Stimulated activated CD8-positive, alpha-beta memory T cell treated with anti-CD3 and anti-CD28 coated beads, Interleukin-7, amount 100 ng/mL, for 48 hours (primary cell): Measurements from ENCODE around the gene TBXA2R.
A peak's percentile ranks its signal among the peaks of the same experiment; 100 is the strongest.
"Not testable (repeated sequence)": the region's sequence is repeated elsewhere in the genome, so short reads cannot be mapped to it uniquely, and the experiment has no call there.

Source experiments
- DNase-seq, 2 donors: peaks; one replicate each; pipeline ENCODE4 v3.0.0-alpha.2; 2020; ENCODE audit warnings: low read depth in 1 of 2; ENCODE audit errors: extremely low read depth in 1 of 2

TBXA2R gene

DNA sequence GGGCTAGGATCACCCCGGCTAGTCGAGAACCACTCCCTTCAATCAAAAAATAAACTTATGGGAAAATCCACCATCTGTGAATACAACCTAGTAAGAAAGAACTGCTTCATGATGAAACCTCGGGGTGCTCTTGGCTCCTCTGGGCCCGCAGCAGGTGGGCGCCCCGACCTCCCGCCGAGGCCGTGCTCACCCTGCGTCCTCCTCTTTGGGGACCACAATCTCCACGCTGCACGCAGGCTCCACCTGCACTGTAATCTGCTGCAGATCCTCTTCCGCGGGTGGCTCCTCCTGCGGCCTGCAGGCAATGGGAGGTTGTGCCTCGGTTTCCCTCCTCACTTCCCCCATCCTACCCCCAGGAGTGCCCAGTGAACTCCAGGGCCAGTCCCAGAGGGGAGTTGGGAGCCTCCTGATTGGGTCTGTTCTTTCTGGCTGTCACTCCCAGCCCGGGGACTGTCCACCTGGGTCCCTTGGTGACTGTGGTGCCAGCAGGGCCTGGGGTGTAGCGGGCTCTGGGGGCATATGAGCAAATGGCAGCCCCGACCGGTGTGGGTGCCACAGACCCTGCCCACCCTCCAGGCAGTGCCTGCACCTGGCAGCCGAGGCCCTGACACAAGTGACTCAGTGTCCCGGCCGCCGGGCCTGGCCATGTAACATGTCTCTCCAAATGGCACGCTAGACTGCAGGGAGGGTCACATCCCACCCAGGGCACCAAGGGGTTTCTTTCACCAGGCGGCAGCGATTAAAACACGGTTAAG is 35.0 kb upstream of the TBXA2R start:
- DNase-seq: no peak

DNA sequence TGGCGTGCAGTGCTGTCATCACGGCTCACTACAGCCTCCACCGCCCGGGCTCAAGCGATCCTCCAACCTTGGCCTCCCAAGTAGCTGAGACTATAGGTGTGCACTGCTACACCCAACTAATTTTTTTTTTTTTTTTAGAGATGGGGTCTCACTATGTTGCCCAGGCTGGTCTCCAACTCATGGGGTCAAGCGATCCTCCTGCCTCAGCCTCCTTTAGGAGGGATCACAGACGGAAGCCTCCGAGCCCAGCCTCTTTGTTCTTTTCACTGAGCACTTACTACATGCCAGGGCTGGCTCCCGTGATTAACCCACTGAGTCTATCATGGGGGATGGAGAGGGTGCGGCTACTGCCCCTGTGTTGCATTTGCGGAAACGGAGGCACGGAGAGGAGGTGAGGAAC is 32.8 kb upstream of the TBXA2R start:
- DNase-seq: no peak

DNA sequence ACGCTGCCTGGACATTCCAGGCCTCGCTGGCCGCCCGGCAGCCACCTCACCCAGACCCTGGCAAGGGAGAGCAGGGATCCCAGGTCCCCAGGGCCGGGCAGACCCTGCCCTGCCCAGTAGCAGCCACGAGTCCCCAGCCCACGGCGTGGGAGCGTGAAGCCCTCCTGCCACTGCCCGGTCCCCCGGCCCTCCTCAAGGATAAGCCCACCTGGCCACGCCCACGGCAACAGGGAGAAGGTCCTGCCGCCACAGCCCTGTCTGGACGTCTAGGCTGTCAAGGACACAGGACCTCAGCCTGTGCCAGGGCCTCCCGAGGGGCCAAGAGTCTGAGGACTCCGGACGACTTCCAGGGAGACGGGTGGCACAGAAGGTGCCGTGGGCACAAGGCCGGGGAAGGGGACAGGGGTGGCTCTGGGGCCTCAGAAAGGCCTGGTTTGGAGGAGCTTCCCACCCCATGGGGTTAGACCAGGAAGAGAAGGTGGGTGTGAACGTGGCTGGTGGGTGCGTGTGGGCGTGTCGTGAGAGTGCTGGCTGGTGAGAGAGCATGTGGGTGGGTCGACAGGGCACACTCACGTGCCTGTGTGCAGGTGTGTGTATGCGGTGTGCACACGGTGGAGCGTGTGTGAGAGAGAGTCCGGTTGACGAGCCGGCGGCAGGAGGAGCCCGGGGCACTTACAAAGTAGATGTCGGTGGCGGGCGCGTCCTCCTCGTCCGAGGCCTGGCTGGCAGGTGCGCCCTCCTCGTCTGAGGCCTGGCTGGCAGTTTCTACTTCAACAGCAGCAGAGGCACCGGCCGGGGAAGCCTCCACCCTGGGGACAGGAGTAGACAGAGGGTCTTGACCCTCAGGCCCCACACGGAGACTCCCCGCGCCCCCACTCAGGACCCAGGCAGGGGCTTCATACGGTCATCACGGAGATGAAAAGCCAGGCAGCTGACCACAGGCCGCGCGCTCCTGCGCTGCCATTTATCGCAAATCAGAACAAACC is 31.8 kb upstream of the TBXA2R start:
- DNase-seq: no peak

DNA sequence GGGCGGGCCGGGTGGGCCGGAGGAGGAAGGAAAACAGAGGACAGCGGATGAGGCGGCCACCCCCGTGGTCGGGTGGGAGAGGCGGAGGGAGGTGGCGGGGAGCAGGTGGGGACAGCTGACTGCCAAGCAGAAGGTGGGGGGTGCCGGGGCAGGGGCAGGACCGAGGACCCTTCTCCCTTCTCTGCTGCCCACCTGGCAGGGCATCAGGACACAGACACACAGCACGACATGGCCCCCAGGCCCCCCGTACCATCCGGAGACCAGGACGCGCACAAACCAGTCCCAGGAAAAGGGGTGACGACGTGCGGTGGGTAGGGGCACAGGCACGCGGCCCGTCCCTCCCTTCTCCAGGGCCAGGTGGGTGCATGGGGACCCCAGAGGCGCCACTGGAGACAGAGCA is 30.9 kb upstream of the TBXA2R start:
- no peak for DNase-seq

DNA sequence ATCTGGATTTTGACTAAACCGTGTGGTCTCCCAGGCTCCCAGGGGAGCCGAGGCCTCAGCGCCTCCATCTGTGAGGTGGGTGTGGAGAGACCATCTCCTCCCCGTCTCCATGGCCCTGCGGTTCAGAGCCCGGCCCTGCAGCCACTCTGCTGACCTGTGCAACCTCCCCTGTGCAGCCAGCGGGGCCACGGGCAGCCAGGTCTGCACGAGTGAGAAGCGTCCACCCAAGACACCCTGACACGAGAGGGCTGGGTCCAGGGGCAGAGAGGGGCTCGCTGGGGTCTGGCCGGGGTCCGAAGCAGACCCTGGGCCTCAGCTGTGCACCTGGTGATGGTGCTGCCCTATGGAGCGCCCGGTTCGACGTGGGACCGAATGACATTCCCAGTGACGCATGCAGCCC is 30.3 kb upstream of the TBXA2R start:
- no peak for DNase-seq

DNA sequence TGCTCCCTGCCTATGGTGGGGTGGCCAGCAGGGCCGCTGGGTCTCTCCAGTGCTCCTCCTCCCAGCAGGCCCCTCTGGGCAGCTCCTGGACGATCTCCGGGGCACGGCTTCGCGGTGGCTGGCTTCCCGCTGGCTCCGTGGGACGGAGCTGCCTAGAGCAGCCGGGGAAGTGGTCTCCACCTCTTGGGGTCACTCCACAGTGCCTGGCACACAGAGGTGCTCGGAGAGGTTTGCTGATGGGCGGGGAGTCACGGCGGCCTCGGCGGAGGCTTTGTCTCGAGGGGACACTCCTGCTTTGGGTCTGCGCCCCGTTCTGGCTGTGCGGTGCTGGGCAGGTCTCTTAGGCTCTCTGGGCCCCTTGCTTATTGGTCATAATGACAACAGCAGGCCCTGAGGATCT is 29.8 kb upstream of the TBXA2R start:
- DNase-seq: no peak

DNA sequence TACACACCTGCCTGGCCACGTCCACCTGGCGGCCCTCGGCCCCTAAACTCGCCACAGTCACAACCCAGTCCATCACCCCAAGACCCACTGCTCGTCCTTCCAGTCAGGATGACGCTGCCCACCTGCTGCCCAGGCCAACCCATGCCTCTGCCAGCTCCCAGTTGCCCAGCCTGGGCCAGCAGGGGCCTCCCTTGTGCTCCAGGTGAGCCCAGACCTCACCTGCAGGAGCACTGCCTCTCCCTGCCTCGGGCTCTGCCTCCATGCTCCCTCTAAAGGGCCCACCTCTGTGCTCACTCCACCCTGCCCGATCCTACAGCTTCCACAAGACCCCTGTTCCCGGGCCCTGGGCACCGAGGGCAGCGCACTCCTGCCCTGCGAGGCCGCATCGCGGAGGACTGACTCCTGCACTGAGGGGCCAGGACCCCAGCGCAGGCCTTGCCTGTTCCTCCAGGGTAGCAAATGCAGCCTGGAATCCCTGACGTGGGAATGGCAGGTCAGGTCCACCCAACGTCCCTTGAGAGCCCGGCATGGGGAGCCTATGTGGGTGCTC is 27.9 kb upstream of the TBXA2R start:
- DNase-seq: no peak

DNA sequence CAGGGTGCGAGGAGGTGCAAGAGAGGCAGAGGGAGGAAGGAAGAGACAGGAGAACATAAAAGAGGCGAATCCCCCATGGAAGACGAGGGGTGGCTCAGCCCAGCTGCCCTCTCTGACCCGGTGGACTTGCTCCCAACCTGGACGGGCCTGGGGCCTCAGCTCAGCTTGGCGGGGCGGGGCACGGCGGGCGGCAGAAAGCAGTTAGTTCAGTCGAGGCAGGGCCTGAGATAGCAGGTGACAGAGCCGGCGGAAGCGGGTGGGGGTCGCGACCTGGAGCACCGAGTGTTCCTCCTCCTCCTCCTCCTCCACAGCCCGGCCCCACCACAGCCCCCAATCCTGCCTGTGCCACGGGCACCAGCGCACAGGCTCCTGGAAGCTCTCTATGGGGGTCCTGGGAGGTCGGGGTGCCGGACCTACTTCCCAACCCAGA is 26.9 kb upstream of the TBXA2R start:
- DNase-seq: no peak

DNA sequence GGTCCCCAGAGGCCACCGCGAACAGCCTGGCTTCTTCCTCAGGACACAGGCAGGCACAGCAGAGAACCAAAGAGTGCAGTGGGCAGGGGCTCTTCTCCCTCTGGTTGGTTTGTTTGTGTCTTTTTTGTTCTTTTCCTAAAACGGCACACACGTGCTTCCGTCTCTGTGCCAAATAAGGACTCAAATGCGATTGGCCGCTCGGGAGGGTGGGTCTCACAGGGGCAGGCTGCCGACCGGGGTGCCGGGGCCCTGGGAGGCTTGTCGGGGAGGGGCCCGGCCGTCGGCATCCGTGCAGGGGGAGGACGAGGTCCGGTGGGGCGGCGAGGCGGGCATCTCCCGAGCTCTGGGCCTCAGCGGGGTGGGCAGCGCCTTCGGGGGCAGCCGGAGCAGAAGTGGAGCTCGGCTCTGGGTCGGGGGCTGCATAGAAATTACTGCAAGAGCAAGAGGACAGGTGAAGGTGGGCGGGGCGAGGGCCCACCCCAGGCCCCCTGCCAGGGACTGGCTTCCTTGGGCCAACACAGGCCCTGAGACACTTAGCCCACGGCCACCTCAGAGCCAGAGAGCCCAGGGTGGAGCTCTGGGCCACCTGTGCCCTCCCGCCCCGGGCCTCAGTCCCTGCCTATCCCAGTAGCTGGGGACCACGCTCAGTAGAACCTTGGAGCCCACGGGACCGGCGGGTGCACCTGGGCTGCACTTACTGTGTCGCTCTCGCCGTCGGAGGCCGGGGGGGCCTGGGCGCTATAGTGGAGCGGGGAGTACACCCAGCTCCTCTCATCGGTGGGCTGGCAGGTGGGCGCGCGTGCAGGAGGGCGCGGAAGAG is 26.3 kb upstream of the TBXA2R start:
- no peak for DNase-seq

DNA sequence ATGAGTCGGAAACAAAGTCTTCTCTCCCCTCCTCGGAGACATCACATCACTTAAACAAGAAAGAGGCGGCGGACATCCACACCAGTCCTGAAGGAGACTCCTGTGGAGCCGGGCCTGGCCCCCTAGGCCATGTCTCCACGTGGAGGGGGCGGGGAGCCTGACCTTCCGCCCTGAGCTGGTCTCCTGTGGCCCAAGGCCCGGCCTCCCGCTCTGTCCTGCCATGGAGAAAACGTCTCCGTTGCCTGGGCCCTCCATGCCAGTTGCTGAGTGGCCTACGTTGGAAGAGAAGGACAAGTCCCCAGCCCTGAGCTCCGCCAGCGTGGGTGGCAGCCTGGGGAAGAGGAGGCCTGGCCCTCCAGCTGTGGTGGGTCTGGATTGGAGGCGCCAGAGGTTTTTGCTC is 25.4 kb upstream of the TBXA2R start:
- no peak for DNase-seq

DNA sequence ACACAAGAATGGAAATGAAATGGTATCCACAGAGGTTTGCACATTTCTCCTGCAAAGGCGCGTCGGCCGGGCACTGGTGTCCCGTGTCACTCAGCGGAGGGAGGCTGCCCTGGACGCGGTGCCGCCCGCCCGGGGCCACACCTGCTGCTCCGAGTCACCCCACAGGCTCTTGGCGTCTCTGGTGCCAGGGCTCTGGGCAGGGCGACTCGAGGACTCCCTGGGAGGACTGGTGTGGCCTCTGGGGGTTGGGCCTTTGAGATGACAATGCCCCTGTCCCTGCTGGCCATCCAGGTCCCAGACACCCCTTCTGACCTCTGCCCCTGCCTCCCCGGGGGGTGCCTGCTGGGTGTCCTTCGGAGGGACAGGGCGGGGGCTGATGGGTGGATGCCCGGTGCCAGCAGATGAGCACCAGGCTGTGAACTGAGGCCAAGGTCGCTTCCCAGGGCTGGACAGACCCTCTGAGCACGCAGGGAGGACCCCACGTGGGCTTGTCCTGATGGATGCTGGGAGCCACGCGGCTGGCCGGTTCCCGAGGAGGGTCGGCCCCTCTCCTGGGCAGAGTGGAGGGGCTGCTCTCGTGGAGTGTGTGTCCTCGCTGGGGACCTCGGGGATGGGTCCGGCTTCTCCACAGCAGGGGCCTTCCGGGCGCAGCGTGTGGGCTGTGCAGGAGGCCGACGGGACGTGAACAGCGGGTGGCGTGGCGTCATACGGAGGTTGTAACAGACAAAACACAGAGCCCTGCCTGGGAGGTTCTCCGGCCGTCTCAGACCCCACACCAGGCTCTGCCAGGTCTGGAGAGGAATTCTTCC is 24.6 kb upstream of the TBXA2R start:
- no peak for DNase-seq

DNA sequence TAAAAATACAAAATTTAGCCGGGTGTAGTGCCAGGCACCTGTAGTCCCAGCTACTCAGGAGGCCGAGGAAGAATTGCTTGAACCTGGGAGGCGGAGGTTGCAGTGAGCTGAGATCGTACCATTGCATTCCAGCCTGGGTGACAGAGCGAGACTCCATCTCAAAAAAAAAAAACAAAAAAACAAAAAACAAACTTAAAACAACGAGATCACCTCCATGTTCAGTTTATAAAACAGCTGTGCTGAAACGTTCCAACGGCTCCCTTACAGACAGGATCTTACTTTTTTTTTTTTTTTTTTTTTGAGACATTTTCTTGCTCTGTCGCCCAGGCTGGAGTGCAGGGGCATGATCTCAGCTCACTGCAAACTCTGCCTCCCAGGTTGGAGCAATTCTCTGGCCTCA is 22.1 kb upstream of the TBXA2R start:
- DNase-seq: not testable (repeated sequence)

DNA sequence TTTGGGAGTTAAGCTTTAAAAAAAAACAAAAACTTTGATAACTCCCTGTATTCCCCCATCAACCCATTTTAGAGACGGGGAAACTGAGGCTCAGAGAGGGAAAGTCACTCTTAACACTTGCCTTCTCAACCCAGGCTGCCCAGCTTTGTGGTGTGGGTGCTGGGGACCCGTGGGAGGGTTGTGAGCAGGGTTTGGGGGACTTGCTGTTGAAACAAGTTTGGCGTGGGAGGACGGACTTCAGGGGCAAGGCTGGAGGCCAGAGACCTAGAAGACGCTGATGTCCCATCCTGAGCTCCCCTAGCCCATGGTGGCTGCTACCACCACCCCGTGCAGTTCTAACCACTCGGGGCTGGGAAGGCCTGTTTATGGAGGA is 20.7 kb upstream of the TBXA2R start:
- DNase-seq: no peak

DNA sequence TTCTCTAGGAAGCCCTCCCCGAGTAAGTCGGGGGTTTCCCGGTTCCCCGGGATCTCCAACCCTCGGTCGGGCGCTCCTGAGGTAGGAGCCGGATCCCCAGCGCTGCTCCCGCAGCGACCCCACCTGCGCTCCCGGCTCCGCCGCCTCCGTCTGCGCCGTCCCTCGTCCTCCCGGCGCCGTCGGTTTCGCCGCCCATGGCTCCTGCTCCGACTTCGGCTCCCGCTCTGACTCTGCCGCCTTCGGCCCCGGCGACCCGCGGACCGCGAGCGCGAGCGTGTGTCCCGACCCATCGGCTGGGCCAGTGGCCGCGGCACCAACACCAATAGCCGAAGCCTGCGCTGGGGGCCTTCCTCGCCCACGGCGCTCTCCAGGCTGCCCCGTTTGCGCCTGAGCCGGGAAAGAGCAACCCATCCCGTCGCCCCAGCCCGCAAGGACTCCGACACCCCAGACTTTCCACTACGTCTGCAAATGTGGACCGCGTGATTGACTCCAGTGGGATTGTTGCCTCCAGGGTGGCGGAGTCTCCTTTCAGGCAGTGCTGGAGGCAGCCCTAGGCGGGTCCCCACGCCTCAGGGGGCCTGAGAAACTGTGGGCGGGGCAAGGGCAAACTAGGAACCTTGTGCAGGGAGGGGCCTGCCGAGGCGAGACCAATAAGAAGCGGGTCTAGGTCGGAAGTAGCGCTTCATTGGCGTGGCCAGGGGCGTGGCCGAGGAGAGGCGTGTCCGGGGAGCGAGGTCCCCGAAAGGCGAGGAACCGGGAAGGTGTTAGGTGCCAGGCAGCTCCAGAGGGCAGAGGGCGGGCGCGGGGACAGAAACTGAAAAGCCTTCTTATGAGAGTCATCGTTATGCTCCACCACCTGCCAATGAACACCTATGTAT is 20.0 kb upstream of the TBXA2R start, which contains the start of gene CACTIN:
Gene CACTIN (minus strand): TSS at position 318 of the 878 bp plus-strand sequence. CDS start 28 bp downstream, at position 290.
- DNase-seq: peak; percentile 96 to 99

DNA sequence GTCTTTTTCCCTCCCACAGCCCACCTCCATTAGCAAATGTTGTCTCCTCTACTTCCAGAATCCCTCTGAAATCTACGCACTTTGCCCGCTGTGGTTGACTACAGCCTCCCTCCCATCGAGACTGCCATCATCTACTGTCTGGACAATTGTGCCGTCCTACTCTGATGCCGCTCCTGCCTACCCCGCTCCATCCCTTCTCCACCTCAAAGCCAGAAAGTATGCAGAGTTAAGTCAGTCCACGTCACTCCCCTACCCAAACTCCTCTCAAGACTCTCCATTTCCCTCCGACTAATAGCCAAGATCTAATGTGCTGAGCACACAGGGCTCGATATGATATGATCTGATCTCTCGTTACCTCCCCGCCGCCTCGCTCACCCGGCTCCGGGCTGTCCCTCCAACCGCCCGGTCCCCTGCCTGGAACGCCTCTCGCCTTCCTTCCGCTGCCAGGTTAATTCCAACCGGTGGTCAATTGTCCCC is 19.4 kb upstream of the TBXA2R start:
- no peak for DNase-seq

DNA sequence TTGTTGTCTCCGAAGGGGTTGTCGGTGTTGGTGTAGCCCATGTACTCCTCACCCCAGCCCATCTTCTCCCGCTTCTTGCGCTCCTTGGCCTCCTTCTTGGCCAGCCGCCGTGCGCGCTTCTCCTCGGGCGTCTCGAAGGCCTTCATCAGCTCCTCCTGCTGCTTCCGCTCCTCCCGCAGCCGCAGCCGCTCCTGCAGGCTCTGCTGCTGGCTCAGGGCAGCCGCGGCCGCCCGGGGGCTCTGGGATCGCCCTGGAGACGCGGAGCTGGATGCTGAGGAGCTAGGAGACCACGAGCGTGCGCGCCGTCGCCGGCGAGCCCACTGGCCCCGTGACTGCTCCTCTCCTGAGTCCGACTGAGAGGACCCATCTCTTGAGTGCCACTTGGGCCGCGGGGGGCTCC is 17.0 kb upstream of the TBXA2R start:
- no peak for DNase-seq

DNA sequence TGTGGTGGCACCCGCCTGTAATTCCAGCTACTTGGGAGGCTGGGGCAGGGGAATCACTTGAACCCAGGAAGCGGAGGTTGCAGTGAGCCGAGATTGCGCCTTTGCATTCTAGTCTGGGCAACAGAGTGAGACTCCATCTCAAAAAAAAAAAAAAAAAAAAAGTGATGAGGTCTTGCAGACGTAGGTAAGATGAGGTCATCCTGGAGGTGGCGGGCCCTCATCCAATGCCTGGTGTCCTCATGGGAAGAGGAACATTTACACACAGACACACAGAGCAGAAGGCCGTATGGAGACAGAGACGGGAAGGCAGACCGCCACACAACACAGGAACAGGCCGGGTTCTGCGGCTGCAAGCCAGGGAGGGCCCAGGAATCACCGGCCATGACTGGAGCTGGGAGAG is 15.5 kb upstream of the TBXA2R start:
- no peak for DNase-seq

DNA sequence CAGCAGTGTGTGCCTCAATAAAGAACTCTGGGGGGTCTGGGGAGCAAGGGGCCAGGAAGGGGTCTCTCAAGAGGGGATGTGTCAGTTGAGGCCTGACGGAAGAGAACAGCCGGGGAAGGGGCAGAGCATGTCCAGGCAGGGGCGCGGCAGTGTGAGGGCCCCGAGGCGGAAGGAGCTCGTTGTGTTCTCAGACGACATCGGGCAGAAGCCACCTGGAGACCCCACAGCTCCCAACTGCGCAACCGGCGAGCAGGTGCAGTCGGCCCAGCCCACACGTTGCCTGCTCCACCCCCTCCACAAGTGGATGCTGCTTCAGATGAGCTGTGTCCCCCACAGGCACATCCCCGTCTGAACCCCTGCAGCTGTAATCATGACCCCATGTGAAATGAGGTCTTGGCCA is 15.0 kb upstream of the TBXA2R start:
- no peak for DNase-seq
